Neural cell (in vitro differentiated cells): ENCODE results near the gene SNX6. TPM values are rescaled to one million over a fixed set of nuclear protein-coding genes. Genes with fewer than 3 reads are reported as not detected.

ENCODE experiments used
- polyA plus RNA-seq: library from polyadenylated mRNA; depleted of rRNA; stranded (reverse); fragments of >200 nt; gene quantifications from 2 replicates; pipeline ENCODE4 v1.2.3, GENCODE V29; 2014
- small RNA-seq, 3 experiments: library from RNA; depleted of rRNA; stranded (forward); fragments of <200 nt; gene quantifications; one replicate each; pipeline ENCODE3, GENCODE V24; 2012

SNX6 gene
- polyA plus RNA-seq, 1 donor from 2014 or later: 129 TPM

Small RNA genes within 50 kb of the gene (small RNA-seq; reads per million reads assigned to genes)
- 0 reads per million in 3 experiments for gene RNU1-27P
- 0 reads per million in 3 experiments for gene RNU1-28P
- gene RNU6-1261P: 0 reads per million in 3 experiments

Other genes with a start within 250 kb of the SNX6 start
- gene SPTSSA, start 167.9 kb downstream of the SNX6 start, polyA plus RNA-seq: 16.0 and 20.4 TPM in 2 replicates
- gene EAPP, start 90.4 kb downstream of the SNX6 start, polyA plus RNA-seq: 103 and 112 TPM in 2 replicates
- gene CFL2, start 84.4 kb upstream of the SNX6 start, polyA plus RNA-seq: 37.8 and 52.3 TPM in 2 replicates
- gene BAZ1A, start 245.2 kb upstream of the SNX6 start, polyA plus RNA-seq: 10.4 and 18.1 TPM in 2 replicates